DND-41 (cell line): ENCODE data around the gene CST6.

Source experiments
- ATAC-seq: fragments of 200-7000 bp; cut with Tn5 transposase; 3 replicates; pipeline ENCODE4 v1.9.1; 2021; ENCODE audit warnings: low read depth; ENCODE audit not compliant: insufficient read depth
- DNase-seq: peaks from one replicate; pipeline ENCODE4 v3.0.0-alpha.2; 2020
- H2AFZ ChIP-seq: 2 replicates; pipeline ENCODE4 v1.6.0; 2012; ENCODE audit warnings: low read depth, low read length
- H3K27ac ChIP-seq: 2 replicates; pipeline ENCODE4 v1.5.1; 2012; ENCODE audit warnings: low read length, inconsistent platforms
- H3K27me3 ChIP-seq: fragments of 200-600 bp; sonication (generic); 2 replicates; pipeline ENCODE4 v1.6.0; 2012; ENCODE audit warnings: low read length, mild to moderate bottlenecking, inconsistent platforms; ENCODE audit not compliant: insufficient read depth, poor library complexity
- H3K36me3 ChIP-seq: 2 replicates; pipeline ENCODE4 v1.5.1; 2012; ENCODE audit warnings: low read length, inconsistent platforms; ENCODE audit not compliant: insufficient read depth
- H3K4me1 ChIP-seq: 2 replicates; pipeline ENCODE4 v1.5.1; 2012; ENCODE audit warnings: mild to moderate bottlenecking, low read length; ENCODE audit not compliant: insufficient read depth
- H3K4me2 ChIP-seq: 2 replicates; pipeline ENCODE4 v1.6.0; 2012; ENCODE audit warnings: mild to moderate bottlenecking, moderate library complexity, low read length, inconsistent platforms; ENCODE audit not compliant: insufficient read depth
- H3K4me3 ChIP-seq, 2 experiments: fragments of 200-600 bp in 1 of 2; shearing (Covaris generic) in 1 of 2; 2 replicates each; pipeline ENCODE4 v1.5.1; 2012 to 2016; ENCODE audit warnings: inconsistent platforms in 2 of 2, low read length in 2 of 2, mild to moderate bottlenecking in 2 of 2, low read depth in 1 of 2, moderate library complexity in 1 of 2
- H3K79me2 ChIP-seq: 2 replicates; pipeline ENCODE4 v1.6.0; 2012; ENCODE audit warnings: low read length, inconsistent platforms; ENCODE audit not compliant: insufficient read depth
- H3K9ac ChIP-seq: 2 replicates; pipeline ENCODE4 v1.6.0; 2012; ENCODE audit warnings: low read depth, mild to moderate bottlenecking, inconsistent platforms, low read length, moderate library complexity
- H3K9me3 ChIP-seq: 2 replicates; pipeline ENCODE4 v1.5.1; 2012; ENCODE audit warnings: low read length, moderate library complexity, mild to moderate bottlenecking, inconsistent platforms; ENCODE audit not compliant: insufficient read depth, severe bottlenecking
- H4K20me1 ChIP-seq: 2 replicates; pipeline ENCODE4 v1.6.0; 2012; ENCODE audit warnings: low read length; ENCODE audit not compliant: insufficient read depth
- CTCF ChIP-seq: IDR thresholded peaks from 2 replicates; pipeline ENCODE4 v1.5.1; 2012; ENCODE audit warnings: borderline replicate concordance, low read length, moderate library complexity, mild to moderate bottlenecking; ENCODE audit not compliant: poor library complexity, severe bottlenecking; ENCODE audit errors: extremely low read depth
- EZH2 ChIP-seq: IDR thresholded peaks from 3 replicates; pipeline ENCODE4 v1.6.1; 2012; ENCODE audit warnings: borderline replicate concordance, low read depth, mild to moderate bottlenecking, moderate library complexity, low read length, inconsistent platforms; ENCODE audit not compliant: severe bottlenecking

The CST6 gene

DNA sequence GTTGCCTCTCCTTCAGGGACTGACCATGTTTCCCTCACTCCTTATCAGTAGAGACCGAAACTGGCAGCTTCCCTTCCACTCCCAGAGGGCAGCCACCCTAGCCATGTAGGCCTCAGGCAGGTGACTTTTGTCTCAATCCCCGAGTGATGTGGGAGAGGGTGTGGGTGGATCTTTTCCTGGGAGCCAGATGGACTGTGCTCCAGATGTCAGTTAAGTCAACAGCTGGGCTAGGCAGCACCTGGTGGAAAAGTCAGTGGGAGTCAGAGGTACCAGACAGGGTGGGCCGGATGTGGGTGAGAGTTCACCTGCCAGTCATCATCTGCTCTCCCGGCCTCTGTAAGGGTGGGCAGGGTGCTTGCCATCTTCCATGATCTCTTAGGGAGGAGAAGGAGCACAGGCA lies 7.6 kb upstream of the CST6 start:
- Histone ChIP-seq H2AFZ (no peak overlapping the region), H3K4me2 (no peak overlapping the region), H3K9me3 (no peaks in the 10 kb centered on the region), H4K20me1 (peaks cover 41% of the 10 kb centered on the region), H3K9ac (no peak overlapping the region), H3K27ac (no peak overlapping the region), H3K4me1 (peaks cover 47% of the 10 kb centered on the region), H3K27me3 (no peaks in the 10 kb centered on the region), H3K4me3 (no peak overlapping the region), H3K36me3 (peaks cover 42% of the 10 kb centered on the region), H3K79me2 (peaks cover 41% of the 10 kb centered on the region)
- ATAC-seq (no peak), DNase-seq (peak; percentile 25)
- no peak for TF ChIP-seq EZH2
- TF ChIP-seq CTCF = no peak

GRCh38 chr11:66006134-66006890 lies 5.5 kb upstream of the CST6 start:
- Histone ChIP-seq H3K4me2 (no peak overlapping the region), H3K4me3 (no peak overlapping the region), H3K9me3 (no peaks in the 10 kb centered on the region), H2AFZ (no peak overlapping the region), H4K20me1 (peaks cover 29% of the 10 kb centered on the region; the same call in 1 of the 2 replicates), H3K27ac (peak overlapping the region; percentile 34; the same call in 1 of the 2 replicates), H3K4me1 (peaks cover 30% of the 10 kb centered on the region), H3K79me2 (peaks cover 22% of the 10 kb centered on the region), H3K9ac (no peak overlapping the region), H3K36me3 (peaks cover 28% of the 10 kb centered on the region), H3K27me3 (no peaks in the 10 kb centered on the region)
- no peak for TF ChIP-seq EZH2
- DNase-seq (no peak), ATAC-seq (no peak)

DNA sequence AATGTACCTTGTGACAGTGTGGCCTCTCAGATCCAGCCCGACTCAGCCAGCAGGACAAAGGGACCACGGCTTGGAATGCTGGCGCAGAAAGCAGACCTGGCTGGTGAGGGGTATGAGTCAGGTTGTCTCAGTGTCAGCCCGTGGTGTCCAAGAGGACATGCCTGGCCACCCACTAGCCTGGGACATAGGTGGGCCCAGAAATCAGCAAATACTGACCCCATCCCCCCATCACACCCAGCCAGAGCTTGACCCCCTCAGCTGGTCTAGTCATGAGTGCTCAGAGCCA lies 5.0 kb upstream of the CST6 start:
- ATAC-seq (no peak), DNase-seq (no peak)
- Histone ChIP-seq H3K4me3 (no peak overlapping the region), H3K4me1 (peaks cover 30% of the 10 kb centered on the region), H3K9ac (peak overlapping the region; percentile 3; the same call in 1 of the 2 replicates), H3K9me3 (no peaks in the 10 kb centered on the region), H3K36me3 (peaks cover 28% of the 10 kb centered on the region), H4K20me1 (peaks cover 25% of the 10 kb centered on the region; the same call in 1 of the 2 replicates), H3K4me2 (no peak overlapping the region), H2AFZ (no peak overlapping the region), H3K27me3 (no peaks in the 10 kb centered on the region), H3K79me2 (peaks cover 17% of the 10 kb centered on the region), H3K27ac (peak overlapping the region; percentile 34; the same call in 1 of the 2 replicates)
- TF ChIP-seq EZH2 = no peak
- no peak for TF ChIP-seq CTCF

DNA sequence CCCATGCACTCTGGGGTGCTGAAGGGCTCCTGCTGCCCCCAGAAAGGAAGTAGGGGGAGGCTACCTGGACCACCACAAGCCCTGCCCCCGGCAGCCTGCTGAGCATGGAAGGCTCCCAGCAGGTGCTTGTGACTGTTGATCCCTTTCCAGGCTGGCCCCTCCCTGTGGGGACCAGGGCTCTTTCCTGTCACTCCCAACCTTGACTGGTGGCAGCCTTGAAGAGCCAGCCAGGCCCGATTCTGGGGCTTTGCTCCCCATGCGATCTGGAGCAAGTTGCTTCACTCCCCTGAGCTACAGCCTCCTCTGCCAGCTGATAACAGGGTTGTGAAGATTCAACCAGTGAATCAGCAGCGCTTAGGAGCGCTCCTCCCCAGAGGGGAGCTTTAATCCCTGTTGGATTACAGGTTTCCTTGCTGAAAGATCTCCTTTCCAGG lies 4.6 kb upstream of the CST6 start:
- no peaks in the 10 kb centered on the region for H3K9me3 ChIP-seq
- no peaks in the 10 kb centered on the region for H3K27me3 ChIP-seq
- DNase-seq (peak; percentile 48), ATAC-seq (peak; percentile 3; the same call in 1 of the 3 replicates)
- H3K4me1 ChIP-seq = peaks cover 30% of the 10 kb centered on the region
- H3K4me3 ChIP-seq = no peak overlapping the region
- H3K79me2 ChIP-seq = peaks cover 15% of the 10 kb centered on the region
- peak overlapping the region; percentile 3; the same call in 1 of the 2 replicates for H3K9ac ChIP-seq
- H4K20me1 ChIP-seq = peaks cover 25% of the 10 kb centered on the region; the same call in 1 of the 2 replicates
- peak overlapping the region; percentile 22; the same call in 1 of the 2 replicates for H3K27ac ChIP-seq
- no peak overlapping the region for H2AFZ ChIP-seq
- peaks cover 28% of the 10 kb centered on the region for H3K36me3 ChIP-seq
- H3K4me2 ChIP-seq = no peak overlapping the region
- TF ChIP-seq CTCF (no peak), EZH2 (no peak)
